Loucy (cell line): Measurements from ENCODE around the gene STXBP6.

Experiments used
- H2AFZ ChIP-seq: fragments of 200-600 bp; sonication (generic); 2 replicates; pipeline ENCODE4 v1.6.0; 2016; ENCODE audit warnings: antibody characterized with exemption, mild to moderate bottlenecking, low read length, moderate library complexity
- H3F3A ChIP-seq: fragments of 200-600 bp; 2 replicates; pipeline ENCODE4 v1.6.0; 2016; ENCODE audit warnings: antibody characterized with exemption, low read depth, mild to moderate bottlenecking
- H3K27me3 ChIP-seq: fragments of 200-600 bp; sonication (generic); 2 replicates; pipeline ENCODE4 v1.6.1; 2014; ENCODE audit warnings: low read length, mild to moderate bottlenecking; ENCODE audit not compliant: insufficient read depth, poor library complexity, severe bottlenecking
- H3K36me3 ChIP-seq: fragments of 200-600 bp; sonication (generic); 2 replicates; pipeline ENCODE4 v1.6.1; 2016; ENCODE audit warnings: low read length; ENCODE audit not compliant: insufficient read depth
- H3K4me1 ChIP-seq: fragments of 200-600 bp; sonication (generic); 2 replicates; pipeline ENCODE4 v1.5.1; 2014; ENCODE audit warnings: low read length, mild to moderate bottlenecking; ENCODE audit not compliant: insufficient read depth, poor library complexity, severe bottlenecking
- H3K4me2 ChIP-seq: fragments of 200-600 bp; sonication (generic); 2 replicates; pipeline ENCODE4 v1.6.0; 2014; ENCODE audit warnings: antibody characterized with exemption, low read length, low read depth, mild to moderate bottlenecking; ENCODE audit not compliant: poor library complexity, severe bottlenecking
- H3K4me3 ChIP-seq: fragments of 200-600 bp; sonication (generic); 2 replicates; pipeline ENCODE4 v1.5.1; 2014; ENCODE audit warnings: low read length, mild to moderate bottlenecking, mixed read lengths; ENCODE audit not compliant: poor library complexity, severe bottlenecking
- H3K79me2 ChIP-seq: fragments of 200-600 bp; sonication (generic); 2 replicates; pipeline ENCODE4 v1.6.1; 2014; ENCODE audit warnings: low read length; ENCODE audit not compliant: insufficient read depth
- H3K9ac ChIP-seq: fragments of 200-600 bp; sonication (generic); 2 replicates; pipeline ENCODE4 v1.6.0; 2014; ENCODE audit warnings: mild to moderate bottlenecking, low read depth, low read length, moderate library complexity; ENCODE audit not compliant: poor library complexity, severe bottlenecking
- H3K9me2 ChIP-seq: fragments of 200-600 bp; sonication (generic); replicated peaks from 2 replicates; pipeline ENCODE4 v1.6.1; 2016; ENCODE audit warnings: low read depth, low read length, mixed read lengths
- H3K9me3 ChIP-seq: fragments of 200-600 bp; sonication (generic); 2 replicates; pipeline ENCODE4 v1.6.1; 2014; ENCODE audit warnings: mild to moderate bottlenecking, antibody characterized with exemption, low read length, low read depth; ENCODE audit not compliant: insufficient read depth
- H4K20me1 ChIP-seq: fragments of 200-600 bp; sonication (generic); 2 replicates; pipeline ENCODE4 v1.6.0; 2014; ENCODE audit warnings: antibody characterized with exemption, low read length, mild to moderate bottlenecking; ENCODE audit not compliant: insufficient read depth, poor library complexity, severe bottlenecking
- EZH2phosphoT487 ChIP-seq: fragments of 200-600 bp; IDR thresholded peaks from 2 replicates; pipeline ENCODE4 v1.6.1; 2018; ENCODE audit warnings: antibody characterized with exemption, mild to moderate bottlenecking, moderate library complexity, borderline replicate concordance
- TF ChIP-seq, protein P1 (sequence below): fragments of 200-600 bp; sonication (generic); conservative IDR thresholded peaks from 2 replicates; pipeline ENCODE4 v1.5.1; 2014; ENCODE audit warnings: mild to moderate bottlenecking, antibody characterized with exemption, low read length

STXBP6 gene

GRCh38 chr14:25041898-25042297 is 8.0 kb downstream of the STXBP6 start:
- Histone ChIP-seq H2AFZ (no peak overlapping the region), H3K4me1 (peaks cover 3% of the 10 kb centered on the region), H3K9ac (no peak overlapping the region), H3K27me3 (no peaks in the 10 kb centered on the region), H4K20me1 (no peaks in the 10 kb centered on the region), H3K9me2 (no peaks in the 10 kb centered on the region), H3K9me3 (no peaks in the 10 kb centered on the region), H3K4me3 (no peak overlapping the region), H3K79me2 (no peaks in the 10 kb centered on the region), H3K36me3 (no peaks in the 10 kb centered on the region), H3K4me2 (no peak overlapping the region), H3F3A (no peaks in the 10 kb centered on the region)
- no peak for TF ChIP-seq EZH2phosphoT487
- TF ChIP-seq, protein P1, sequence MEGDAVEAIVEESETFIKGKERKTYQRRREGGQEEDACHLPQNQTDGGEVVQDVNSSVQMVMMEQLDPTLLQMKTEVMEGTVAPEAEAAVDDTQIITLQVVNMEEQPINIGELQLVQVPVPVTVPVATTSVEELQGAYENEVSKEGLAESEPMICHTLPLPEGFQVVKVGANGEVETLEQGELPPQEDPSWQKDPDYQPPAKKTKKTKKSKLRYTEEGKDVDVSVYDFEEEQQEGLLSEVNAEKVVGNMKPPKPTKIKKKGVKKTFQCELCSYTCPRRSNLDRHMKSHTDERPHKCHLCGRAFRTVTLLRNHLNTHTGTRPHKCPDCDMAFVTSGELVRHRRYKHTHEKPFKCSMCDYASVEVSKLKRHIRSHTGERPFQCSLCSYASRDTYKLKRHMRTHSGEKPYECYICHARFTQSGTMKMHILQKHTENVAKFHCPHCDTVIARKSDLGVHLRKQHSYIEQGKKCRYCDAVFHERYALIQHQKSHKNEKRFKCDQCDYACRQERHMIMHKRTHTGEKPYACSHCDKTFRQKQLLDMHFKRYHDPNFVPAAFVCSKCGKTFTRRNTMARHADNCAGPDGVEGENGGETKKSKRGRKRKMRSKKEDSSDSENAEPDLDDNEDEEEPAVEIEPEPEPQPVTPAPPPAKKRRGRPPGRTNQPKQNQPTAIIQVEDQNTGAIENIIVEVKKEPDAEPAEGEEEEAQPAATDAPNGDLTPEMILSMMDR, result no peak

- peaks cover 3% of the 10 kb centered on the region for H3K4me1 ChIP-seq
- no peaks in the 10 kb centered on the region for H3K9me3 ChIP-seq
- no peaks in the 10 kb centered on the region for H3K36me3 ChIP-seq
- no peak overlapping the region for H3K9ac ChIP-seq
- H3K4me2 ChIP-seq, result no peak overlapping the region
- H3F3A ChIP-seq, result no peaks in the 10 kb centered on the region
- H3K27me3 ChIP-seq, result no peaks in the 10 kb centered on the region
- no peak for TF ChIP-seq EZH2phosphoT487
- TF ChIP-seq, protein P1, result no peak
- H3K4me3 ChIP-seq, result no peak overlapping the region
- no peak overlapping the region for H2AFZ ChIP-seq
- no peaks in the 10 kb centered on the region for H3K79me2 ChIP-seq
- no peaks in the 10 kb centered on the region for H4K20me1 ChIP-seq
- H3K9me2 ChIP-seq, result no peaks in the 10 kb centered on the region
Observed at GRCh38 chr14:25041484-25041883, 8.5 kb downstream of the STXBP6 start.

GRCh38 chr14:25039933-25040332 is 10.0 kb downstream of the STXBP6 start:
- no peak overlapping the region for H3K4me3 ChIP-seq
- peaks cover 3% of the 10 kb centered on the region for H3K4me1 ChIP-seq
- H2AFZ ChIP-seq, result no peak overlapping the region; the same call in 1 of the 2 replicates
- H4K20me1 ChIP-seq, result no peaks in the 10 kb centered on the region
- H3K9me2 ChIP-seq, result no peaks in the 10 kb centered on the region
- no peaks in the 10 kb centered on the region for H3K79me2 ChIP-seq
- no peaks in the 10 kb centered on the region for H3K9me3 ChIP-seq
- H3K36me3 ChIP-seq, result no peaks in the 10 kb centered on the region
- TF ChIP-seq, protein P1, result no peak
- TF ChIP-seq EZH2phosphoT487, result no peak
- no peak overlapping the region for H3K4me2 ChIP-seq
- H3F3A ChIP-seq, result no peaks in the 10 kb centered on the region
- H3K27me3 ChIP-seq, result no peaks in the 10 kb centered on the region
- H3K9ac ChIP-seq, result no peak overlapping the region
